ENCODE results near the gene SLC12A4. TPM values are rescaled to one million over a fixed set of nuclear protein-coding genes. Genes with fewer than 3 reads are reported as not detected.
A peak's percentile ranks its signal among the peaks of the same experiment; 100 is the strongest.

Gene SLC12A4
- total and polyA plus RNA-seq, 2 of the 13 experiments (the other 11 are each of a cell fraction or from before 2014, with no cell fraction given), result 65.1 to 84.3 TPM

- TF ChIP-seq DMTF1 (CRISPR knock-in tag; IDR thresholded peaks at IDR 0.05) (0 out of 2 replicates have a peak, but pooled peaks have one; percentile 66), ZNF10 (CRISPR knock-in tag; IDR thresholded peaks at IDR 0.05; ENCODE audit: borderline replicate concordance, low read depth) (no peak), MYC (CRISPR knock-in tag; IDR thresholded peaks at IDR 0.05; ENCODE audit: borderline replicate concordance) (peak; percentile 47; the same call in 1 of the 2 replicates), THRA (CRISPR knock-in tag; IDR thresholded peaks at IDR 0.05; ENCODE audit: borderline replicate concordance) (no peak), ZNF180 (CRISPR knock-in tag; IDR thresholded peaks at IDR 0.05; ENCODE audit: borderline replicate concordance, low read depth) (no peak), ZNF709 (CRISPR knock-in tag; IDR thresholded peaks at IDR 0.05) (no peak), NCOA1 (CRISPR knock-in tag; IDR thresholded peaks at IDR 0.05) (no peak; the same call in 1 of the 2 replicates), ZBTB37 (CRISPR knock-in tag; IDR thresholded peaks at IDR 0.05) (no peak), ZNF557 (CRISPR knock-in tag; IDR thresholded peaks at IDR 0.05) (peak; percentile 17; the same call in 1 of the 2 replicates), ZNF121 (CRISPR knock-in tag; IDR thresholded peaks at IDR 0.05) (no peak; the same call in 1 of the 2 replicates), ZNF616 (CRISPR knock-in tag; IDR thresholded peaks at IDR 0.05; ENCODE audit: low read depth) (no peak), KDM5B (CRISPR knock-in tag; IDR thresholded peaks at IDR 0.05; ENCODE audit: borderline replicate concordance) (peak; percentile 40; the same call in 1 of the 2 replicates), MZF1 (CRISPR knock-in tag; IDR thresholded peaks at IDR 0.05; ENCODE audit: borderline replicate concordance) (0 out of 2 replicates have a peak, but pooled peaks have one; percentile 57), ZNF44 (CRISPR knock-in tag; IDR thresholded peaks at IDR 0.05) (peak; percentile 66; the same call in 1 of the 2 replicates), ZNF713 (CRISPR knock-in tag; IDR thresholded peaks at IDR 0.05) (0 out of 2 replicates have a peak, but pooled peaks have one; percentile 23), RORA (CRISPR knock-in tag; IDR thresholded peaks at IDR 0.05) (no peak), SRF (IDR thresholded peaks at IDR 0.05; ENCODE audit: low read depth, low read length) (no peak), THAP9 (CRISPR knock-in tag; IDR thresholded peaks at IDR 0.05; ENCODE audit: borderline replicate concordance) (peak; percentile 25; the same call in 1 of the 2 replicates), ZNF317 (CRISPR knock-in tag; IDR thresholded peaks at IDR 0.05) (0 out of 2 replicates have a peak, but pooled peaks have one; percentile 11), ZNF777 (CRISPR knock-in tag; IDR thresholded peaks at IDR 0.05) (0 out of 2 replicates have a peak, but pooled peaks have one; percentile 28), GABPB1 (CRISPR knock-in tag; IDR thresholded peaks at IDR 0.05) (peak; percentile 58; the same call in 1 of the 2 replicates)
Observed at GRCh38 chr16:67942510-67943255, 25.8 kb downstream of the SLC12A4 start (continued).
